HG02623 (cell line): Measurements from ENCODE around the gene TMEM174.
"Not testable (repeated sequence)": the region's sequence is repeated elsewhere in the genome, so short reads cannot be mapped to it uniquely, and the experiment has no call there.

Experiments used
- ATAC-seq: cut with Tn5 transposase; IDR thresholded peaks from one replicate; pipeline ENCODE4 v1.9.1; 2021; ENCODE audit warnings: moderate library complexity; ENCODE audit not compliant: unreplicated experiment

Gene TMEM174

DNA sequence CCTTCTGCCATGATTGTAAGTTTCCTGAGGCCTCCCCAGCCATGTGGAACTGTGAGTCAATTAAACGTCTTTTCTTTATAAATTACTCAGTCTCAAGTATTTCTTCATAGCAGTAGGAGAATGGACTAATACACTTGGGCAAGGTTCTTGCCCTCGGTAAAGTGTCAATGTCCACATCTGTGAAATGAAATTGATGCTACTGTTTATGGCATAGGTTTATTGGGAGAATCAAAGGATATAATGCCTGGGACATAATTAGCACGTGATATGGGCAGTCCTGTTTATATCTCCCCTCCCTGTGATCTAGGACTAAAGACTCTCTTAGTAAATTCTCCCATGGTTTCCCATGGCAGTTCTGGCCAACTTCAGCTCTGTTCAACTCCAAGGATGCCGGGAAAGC, 19.4 kb downstream of the TMEM174 start:
- ATAC-seq = no peak

DNA sequence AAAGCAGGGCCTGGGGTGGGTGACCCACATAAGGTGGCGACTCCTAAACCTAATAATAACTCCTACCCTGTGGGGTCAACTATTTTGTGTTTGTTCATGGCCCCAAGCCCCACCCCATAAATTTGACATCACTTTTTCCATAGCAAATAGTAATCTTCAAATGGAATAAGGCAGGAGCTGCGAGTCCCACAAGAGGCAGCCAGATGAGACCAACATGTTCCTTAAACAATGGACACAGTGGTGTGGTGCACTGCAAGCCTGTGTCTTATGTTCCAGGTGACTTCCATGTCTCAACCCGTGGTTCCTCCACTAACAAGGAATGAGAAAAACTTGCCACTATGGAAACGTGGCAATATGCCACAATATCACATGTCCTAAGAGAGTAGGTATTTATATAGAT, 20.6 kb downstream of the TMEM174 start:
- ATAC-seq = no peak

DNA sequence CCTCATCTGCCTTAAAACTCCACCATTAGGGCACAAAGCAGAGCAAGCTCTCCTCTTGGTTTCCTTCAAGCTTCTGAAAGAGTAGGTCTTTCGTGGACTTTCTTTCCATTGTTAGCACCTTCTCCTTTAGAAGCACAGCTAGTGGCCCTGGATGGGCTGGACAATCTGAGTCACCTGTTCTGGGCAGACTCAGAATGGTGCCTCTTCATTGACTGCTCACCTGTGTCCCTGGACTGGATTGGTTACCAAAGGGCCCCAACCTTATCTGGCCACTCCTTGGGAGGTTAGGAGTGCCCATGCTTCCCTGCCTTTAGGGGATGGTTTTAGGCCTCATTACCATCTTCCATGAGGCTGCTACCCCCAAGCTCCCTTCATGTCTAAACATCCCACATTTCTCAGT, 23.2 kb downstream of the TMEM174 start:
- no peak for ATAC-seq

DNA sequence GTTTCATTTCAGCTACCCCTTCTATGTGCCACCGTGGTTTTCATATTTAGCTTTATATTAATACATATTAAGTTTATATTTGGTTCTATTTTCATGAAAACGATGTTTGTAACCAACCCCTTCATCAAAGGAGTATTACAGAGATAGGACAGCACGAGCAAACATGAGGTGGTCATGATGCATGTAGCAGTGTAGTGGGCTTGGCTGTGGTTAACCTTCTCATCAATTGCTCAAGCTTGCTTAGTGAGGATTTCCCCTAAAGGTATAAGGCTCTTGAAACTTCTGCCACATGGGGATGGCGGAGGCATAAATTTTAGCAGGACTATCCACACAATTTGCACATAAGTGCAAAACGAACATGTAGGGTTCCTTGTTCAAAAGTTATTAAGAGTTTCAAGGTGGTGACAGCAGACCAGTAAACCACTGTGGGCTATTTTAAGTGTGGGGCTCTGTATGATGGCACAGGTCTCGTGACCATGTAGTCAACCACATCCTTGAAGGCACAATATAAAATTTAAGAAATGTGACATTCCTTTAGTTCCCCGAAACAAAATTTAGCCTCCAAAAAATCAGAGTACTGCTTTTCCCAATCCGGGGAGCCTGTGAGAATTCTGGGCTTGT, 24.8 kb downstream of the TMEM174 start:
- ATAC-seq = no peak

DNA sequence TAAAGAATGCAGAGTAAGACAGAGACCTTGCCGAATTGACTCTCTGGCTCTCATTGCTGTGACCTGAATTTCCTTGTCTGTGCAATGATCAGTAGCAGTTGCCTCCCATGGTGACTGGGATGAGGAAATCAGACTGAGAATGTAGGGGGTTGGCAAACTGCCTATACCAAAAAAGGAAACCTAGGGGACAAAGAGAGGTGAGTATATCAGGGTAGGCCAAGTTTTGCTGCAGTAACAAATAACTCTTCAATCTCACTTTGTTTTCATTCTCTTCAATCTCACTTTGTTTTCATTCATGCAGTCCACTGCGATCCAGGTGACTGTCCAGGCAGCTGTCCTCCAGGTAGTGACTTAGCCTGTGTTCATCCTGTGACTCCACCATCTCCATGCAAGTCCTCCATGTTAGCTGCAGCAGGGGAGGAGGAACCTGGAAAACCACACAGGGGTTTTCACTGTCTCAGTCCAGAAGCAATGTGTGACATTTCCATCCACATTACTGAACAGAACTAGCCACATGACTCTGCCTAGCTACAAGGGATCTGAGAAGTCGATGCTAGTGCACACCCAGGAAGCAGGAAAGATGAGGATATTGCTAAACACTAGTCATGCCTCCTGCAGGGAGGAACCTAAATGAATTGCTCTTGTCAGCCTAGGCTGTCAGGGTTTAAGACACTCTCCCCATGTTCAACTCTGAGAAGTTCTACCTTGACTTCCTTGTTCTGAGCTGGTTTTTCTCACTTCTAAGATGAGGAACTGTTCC, 26.0 kb downstream of the TMEM174 start:
- ATAC-seq = no peak

DNA sequence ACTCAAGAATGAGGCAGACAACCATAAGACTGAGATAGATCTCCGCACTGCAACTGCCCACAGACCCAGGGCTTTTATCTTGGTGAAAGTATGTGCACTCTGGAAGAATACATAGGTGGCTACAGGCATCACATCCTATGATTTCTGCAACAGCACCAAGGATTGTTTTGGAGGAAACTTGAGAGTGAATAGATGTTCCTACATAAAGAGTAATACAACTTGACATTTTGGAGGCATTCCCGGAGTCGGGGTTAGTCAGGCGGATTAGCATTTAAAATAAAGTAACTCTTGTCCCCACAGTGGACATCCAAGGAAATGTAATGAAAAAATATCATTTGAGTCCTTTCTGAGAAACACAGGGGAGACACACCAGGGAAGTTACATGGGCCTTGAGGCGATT, 26.7 kb downstream of the TMEM174 start:
- ATAC-seq = no peak

DNA sequence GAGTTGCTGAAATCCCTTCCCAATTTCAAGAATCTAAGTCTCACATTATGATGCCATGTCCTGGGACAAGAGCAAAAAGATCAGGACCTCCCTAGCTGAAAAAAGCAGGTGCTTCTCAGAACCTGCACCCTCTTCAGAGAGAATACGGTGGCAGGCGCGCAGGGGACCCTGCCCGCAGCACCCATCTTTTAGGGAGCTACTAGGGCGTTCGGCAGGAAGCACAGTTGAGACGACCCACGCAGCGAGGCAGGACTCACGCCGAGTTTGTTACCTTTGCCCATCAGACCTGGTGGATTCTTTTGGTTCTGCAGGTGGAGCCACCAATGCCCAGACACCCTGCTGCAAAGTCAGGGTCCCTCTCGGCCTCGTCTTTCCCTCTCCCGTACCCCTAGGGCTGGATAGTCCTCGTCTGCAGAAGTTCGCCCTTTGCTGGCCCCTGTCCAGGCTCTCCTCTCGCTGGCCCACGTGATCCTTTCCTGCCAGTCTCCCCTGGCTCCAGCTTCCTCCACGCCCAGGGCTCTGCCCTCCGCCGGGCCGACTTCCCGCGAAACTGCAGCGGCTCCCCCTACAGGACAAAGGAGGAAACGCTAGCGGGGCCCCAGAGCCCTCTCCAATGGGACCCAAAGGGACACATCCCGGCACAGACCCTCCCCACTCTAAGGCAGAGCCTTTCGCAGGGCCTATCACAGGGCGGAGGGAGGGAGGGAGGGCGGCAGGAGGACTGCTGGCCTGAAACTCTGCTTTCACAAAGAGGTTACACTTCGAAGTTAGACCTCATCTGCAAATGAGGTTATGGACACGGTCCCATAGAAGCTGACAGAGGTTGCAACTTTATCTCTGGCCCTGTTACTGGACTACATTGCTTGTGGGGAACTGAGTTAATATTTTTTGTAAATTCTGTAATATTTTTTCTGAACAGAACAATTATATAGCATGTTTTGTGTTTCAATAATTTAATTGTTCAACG, 28.8 kb downstream of the TMEM174 start:
- peak; percentile 66 for ATAC-seq

DNA sequence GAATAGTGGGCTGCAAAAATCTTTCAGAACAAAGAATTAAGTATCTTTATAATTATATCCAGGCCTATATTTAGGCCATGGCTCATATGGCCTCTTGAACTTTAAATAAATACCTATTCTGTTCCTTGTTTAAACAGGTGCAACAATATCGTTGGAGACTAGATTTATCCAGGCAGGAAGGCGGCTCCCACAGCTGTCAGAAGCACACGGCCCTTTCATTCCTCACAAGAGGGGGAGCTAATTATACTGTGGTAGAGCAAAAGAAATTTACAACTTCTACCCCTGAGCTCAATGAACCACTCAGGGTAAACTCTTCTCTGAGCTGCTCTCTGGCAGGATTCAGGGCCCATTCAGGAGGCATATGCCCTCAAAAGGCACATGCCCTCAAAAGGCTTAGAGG, 31.3 kb downstream of the TMEM174 start:
- no peak for ATAC-seq

DNA sequence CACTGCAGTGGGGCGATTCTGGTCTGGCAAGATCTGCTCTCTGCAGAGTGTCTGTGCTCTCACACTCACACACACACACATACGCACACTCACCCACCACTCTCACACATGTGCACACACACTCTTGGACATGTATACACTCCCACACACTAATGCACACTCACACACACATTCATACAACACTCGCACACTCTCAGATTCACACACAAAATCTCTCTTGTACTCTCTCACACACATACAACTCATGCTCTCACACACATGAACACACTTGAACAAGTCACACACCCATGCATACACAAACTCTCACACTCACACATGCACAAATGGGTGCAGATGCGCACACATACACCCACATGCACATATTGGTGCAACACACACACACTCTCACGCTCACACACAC, 31.7 kb downstream of the TMEM174 start:
- no peak for ATAC-seq

DNA sequence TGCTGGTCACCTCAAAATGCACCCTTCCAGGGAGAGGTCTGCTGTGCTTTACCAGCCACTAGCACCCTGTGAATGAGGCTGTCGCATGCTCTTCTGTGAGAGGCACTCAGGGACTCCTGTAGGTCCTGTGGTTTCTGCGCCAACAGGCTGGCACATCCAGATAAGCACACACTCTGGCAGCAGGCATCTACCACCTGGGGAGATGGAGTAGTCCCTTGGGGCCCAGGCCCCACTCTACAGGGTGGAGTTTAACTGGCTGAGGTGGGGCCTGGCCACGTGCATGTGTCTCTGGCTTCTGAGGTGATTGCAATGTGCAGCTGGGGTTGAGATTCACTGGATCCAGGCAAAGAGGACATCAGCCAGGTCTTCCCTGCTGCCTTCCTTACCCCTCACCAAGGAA, 32.3 kb downstream of the TMEM174 start:
- ATAC-seq = no peak

DNA sequence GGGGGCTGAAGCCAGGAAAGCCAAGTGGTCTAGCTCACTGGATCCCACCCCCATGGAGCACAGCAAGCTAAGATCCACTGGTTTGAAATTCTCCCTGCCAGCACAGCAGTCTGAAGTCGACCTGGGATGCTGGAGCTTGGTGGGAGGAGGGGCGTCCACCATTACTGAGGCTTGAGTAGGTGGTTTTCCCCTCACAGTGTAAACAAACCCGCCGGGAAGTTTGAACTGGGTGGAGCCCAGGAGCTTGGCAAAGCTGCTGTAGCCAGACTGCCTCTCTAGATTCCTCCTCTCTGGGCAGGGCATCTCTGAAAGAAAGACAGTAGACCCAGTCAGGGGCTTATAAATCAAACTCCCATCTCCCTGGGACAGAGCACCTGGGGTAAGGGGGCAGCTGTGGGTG, 34.2 kb downstream of the TMEM174 start:
- ATAC-seq = not testable (repeated sequence)

DNA sequence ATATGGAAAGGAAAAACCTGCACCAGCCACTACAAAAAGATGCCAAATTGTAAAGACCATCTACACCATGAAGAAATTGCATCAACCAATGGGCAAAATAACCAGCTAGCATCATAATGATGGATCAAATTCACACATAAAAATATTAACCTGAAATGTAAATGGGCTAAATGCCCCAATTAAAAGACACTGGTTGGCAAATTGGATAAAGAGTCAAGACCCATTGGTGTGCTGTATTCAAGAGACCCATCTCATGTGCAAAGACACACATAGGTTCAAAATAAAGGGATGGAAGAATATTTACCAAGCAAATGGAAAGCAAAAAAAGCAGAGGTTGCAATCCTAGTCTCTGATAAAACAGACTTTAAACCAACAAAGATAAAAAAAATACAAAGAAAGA, 36.1 kb downstream of the TMEM174 start:
- ATAC-seq = not testable (repeated sequence)

DNA sequence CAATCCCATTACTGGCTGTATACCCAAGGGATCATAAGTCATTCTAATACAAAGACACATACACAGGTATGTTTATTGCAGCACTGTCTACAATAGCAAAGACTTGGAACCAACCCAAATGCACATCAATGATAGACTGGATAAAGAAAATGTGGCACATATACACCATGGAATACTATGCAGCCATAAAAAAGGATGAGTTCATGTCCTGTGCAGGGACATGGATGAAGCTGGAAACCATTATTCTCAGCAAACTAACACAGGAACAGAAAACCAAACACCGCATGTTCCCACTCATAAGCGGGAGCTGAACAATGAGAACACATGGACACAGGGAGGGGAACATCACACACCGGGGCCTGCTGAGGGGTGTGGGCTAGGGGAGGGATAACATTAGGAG, 39.7 kb downstream of the TMEM174 start:
- not testable (repeated sequence) for ATAC-seq

DNA sequence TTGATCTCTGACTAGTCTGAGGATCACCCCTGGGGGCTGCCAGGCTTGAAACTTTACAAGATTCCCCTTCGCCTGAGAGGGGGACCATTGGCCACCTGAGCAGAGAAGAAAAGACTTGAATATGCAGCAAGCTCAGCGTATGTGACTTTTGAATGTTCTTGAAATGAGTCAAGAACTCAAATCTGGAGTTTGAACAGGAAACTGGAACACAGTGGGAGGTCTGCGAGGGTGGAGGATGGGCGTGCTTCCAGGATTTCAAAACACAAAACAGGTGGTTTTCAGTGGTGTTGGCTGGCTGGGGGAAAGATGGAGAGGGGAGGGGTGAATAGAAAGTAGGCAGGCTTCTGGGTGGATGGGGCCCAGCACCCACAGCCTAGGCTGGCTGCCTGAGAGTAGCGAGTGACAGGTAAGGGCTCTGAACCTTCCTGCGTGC, 40.6 kb downstream of the TMEM174 start:
- ATAC-seq = peak; percentile 44

DNA sequence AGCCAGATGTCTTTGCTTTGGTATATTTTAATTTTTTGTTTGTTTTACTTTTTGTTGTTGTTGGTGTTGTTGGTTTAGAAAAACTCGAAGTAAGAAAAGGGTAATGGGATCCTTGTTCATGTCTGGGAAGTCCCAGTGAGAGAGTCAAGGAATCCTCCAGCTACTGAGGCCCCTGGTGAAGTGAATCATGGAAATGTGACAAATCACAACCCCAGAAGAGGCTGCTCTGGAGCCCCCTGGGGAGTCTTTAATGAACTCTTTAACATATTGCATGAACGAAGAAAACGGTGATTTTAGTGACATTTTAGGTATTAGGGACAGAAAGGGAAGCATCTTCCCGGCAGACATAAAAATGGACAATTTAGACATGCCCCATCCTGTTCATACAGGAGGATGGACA, 41.3 kb downstream of the TMEM174 start:
- ATAC-seq = no peak

DNA sequence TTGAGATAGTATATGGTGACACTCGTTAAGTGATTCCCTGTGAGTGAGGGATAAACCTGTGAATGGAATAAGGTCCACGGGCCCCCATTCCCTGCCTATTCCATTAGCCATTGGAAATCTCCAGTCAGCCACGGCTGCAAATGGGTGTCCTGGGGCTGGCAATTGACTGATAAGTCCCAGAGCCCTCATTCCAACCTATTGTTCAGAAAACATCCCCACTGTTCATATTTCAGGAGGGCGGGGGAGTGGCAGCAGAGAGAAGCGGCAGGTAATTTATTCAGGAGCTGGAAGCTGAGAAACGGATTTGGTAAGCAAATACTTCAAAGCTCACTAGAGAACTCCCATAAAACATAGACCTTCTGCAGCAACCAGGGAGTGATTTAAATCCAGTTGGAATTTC, 42.0 kb downstream of the TMEM174 start:
- ATAC-seq = no peak

DNA sequence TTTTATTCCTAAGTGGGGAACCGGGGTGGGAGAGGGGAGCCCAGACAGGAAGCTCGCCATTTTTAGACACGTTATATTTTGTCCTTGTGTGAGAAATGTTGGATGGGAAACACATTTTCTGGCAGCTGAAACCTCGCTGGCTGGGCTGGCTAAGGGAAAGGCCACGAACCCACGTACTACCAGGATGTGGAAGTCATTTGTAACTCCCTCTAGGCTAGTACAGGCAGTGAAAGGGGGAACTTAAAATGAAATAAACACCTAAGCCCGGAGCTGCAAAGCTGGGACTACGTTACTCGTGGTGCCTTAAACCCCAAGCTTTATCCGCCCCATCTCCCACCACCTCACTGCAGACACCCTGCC, 42.5 kb downstream of the TMEM174 start:
- ATAC-seq = no peak

DNA sequence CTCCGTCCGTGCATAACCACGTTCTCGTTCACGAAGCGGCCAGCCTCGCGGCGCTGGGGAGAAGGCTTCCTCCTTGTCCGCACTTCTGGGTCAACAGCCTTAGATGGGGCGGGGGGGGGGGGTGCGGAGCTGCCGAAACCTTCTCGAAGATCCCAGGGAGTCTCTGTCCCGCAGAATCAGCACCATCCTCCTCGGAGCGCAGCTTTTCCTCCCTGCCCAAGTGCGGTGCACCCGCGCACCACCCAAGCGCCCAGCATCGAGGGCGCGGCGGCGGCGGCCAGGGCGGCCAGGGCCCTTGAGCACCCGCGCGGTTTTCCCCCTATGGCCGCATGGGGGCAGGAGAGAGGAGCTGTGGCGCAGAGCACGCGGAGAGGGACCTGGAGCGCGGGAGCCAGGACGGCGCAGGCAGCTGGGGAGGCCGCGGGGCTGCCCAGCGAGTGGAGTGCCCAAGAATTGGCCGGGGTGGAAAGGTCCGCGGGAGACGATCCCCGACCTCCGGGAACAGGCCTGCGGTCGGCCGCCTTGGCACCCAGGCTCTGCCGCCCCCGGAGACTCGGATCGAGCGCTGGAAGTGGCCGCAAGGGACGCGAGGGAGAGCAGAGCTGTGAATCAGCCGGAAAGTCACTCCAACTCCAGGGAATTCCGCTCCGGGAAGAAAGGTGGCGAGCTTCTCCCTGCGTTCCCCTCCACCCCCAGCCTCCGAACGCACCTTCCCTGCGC, 43.1 kb downstream of the TMEM174 start:
- peak; percentile 78 for ATAC-seq

DNA sequence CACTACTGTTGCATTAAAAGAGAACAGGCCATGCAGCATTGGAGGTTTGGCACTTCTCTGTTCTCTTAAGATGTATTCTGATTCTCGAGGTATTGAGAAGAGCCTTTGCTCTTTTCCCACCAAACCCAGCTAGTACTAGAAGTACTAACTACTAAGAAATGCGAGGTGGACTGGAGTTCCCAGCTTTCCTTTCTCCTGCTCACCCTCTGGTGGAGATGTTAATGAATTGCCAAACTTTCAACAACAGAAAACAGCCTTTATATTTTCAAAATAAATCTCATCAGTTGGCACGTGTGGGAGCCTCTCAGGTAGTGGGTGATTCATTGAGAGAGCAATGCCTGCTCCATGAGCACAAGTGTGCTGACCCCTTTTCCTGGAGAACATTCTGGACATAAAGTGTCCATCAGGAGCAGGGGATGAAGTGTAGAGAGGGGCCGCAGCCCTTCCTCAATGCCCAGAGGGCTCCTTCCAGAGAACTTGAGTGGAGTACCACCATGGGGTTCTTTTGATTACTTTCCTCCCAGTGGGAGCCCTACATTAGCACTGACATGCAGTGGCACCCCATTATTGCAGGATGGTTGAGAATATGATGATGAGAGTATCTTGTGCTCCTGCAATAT, 45.7 kb downstream of the TMEM174 start:
- no peak for ATAC-seq

DNA sequence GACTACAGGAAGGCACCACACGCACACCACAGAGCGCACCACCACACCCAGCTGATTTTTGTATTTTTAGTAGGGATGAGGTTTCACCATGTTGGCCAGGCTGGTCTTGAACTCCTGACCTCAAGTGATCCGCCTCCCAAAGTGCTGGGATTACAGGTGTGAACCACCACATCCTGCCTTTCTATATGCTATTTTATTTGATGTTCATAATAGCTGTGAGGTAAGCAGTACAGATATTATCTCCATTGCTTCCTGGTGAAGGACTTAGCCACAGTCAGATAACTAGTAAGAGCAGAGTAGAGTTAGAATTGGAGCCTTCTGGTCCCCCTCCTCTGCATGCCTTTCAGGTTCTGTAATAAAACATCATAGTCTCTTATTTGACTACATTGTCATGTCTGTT, 46.3 kb downstream of the TMEM174 start:
- not testable (repeated sequence) for ATAC-seq

DNA sequence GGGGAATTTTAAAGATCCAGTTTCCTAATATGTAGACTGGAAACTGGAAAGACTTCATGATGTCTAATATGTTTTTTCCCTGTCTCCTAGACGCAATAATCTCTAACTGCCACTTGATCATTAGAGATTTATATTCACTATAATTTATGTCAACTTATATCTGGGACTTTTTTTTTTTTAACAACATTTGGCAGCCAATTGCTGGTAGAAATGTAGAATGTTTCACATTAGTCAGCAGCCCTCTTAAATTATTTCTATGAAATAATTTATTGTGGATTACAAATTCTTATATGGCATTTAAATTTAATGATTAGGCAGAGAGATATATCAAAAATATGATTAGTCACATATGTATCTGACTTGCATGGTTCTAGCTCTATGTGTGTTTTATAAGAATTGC, 48.2 kb downstream of the TMEM174 start:
- ATAC-seq = no peak
